ENCODE measurements around the gene CEACAM19. TPM values are rescaled to one million over a fixed set of nuclear protein-coding genes. Genes with fewer than 3 reads are reported as not detected.
"Not testable (repeated sequence)": the region's sequence is repeated elsewhere in the genome, so short reads cannot be mapped to it uniquely, and the experiment has no call there.

Gene CEACAM19
- total RNA-seq, 2 experiments from 2014 or later: not detected

DNA sequence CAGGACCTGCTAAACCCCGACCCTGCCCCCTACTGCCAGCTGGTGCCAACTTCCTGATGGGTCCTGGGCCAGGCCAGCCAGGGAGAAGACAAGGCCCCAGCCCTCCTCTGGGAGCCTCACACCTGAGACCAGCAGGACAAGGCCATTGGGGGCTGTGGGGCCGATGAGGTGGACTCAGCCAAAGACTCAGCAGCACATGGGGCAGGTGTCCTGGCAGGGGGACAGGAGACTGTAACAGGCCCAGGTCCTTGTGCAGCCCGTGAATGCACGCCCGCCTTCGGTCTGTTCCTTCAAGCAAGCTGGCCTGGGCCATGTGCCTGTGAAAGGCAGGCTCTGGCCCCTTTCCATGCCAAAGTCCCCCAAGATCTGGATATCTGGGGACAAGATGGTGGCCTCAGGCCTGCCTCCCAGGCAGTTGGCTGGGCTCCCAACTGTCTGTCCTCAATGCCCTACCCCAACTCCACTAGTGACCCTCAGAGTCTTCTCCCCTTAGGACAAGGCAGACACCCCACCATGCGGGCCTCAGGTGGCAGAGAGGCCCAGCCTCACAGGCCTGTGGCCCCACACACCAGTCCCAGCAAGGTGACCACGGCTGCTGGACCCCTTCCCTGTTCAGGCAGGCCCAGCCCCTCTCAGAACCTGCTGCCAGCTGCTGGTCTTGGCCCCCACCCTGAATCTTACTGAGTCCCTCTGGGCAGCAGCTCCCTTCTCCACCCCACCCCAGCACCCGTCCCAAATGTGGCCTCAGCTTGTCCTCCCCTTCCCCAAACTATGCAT, 12.3 kb downstream of the CEACAM19 start:
- H3K4me3 ChIP-seq (ENCODE audit: low read depth, low read length, poor library complexity, severe bottlenecking): no peak overlapping the region
- CTCF ChIA-PET (ENCODE audit: unreplicated experiment): no interaction called here
- H3K36me3 ChIP-seq (ENCODE audit: insufficient read depth, low read length): no peaks in the 10 kb centered on the region
- no peaks in the 10 kb centered on the region for H3K79me2 ChIP-seq (ENCODE audit: insufficient read depth, low read depth, low read length)
- intact Hi-C loops (cut with micrococcal nuclease; ENCODE audit: unreplicated experiment): no loop called here
- no peaks in the 10 kb centered on the region for H3K9me3 ChIP-seq (ENCODE audit: low read length)
- H4K20me1 ChIP-seq (ENCODE audit: insufficient read depth, low read length): no peaks in the 10 kb centered on the region
- no TSS peak for BruUV-seq (replicated peaks)
- H3K27ac ChIP-seq (ENCODE audit: low read depth, low read length, poor library complexity, severe bottlenecking): no peak overlapping the region
- H3K4me2 ChIP-seq (ENCODE audit: low read length): no peak overlapping the region
- POLR2A ChIA-PET: no interaction called here
- peaks cover 16% of the 10 kb centered on the region for H3K4me1 ChIP-seq (ENCODE audit: insufficient read depth, low read length, poor library complexity, severe bottlenecking)
- TF ChIP-seq, protein P1, sequence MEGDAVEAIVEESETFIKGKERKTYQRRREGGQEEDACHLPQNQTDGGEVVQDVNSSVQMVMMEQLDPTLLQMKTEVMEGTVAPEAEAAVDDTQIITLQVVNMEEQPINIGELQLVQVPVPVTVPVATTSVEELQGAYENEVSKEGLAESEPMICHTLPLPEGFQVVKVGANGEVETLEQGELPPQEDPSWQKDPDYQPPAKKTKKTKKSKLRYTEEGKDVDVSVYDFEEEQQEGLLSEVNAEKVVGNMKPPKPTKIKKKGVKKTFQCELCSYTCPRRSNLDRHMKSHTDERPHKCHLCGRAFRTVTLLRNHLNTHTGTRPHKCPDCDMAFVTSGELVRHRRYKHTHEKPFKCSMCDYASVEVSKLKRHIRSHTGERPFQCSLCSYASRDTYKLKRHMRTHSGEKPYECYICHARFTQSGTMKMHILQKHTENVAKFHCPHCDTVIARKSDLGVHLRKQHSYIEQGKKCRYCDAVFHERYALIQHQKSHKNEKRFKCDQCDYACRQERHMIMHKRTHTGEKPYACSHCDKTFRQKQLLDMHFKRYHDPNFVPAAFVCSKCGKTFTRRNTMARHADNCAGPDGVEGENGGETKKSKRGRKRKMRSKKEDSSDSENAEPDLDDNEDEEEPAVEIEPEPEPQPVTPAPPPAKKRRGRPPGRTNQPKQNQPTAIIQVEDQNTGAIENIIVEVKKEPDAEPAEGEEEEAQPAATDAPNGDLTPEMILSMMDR (conservative IDR thresholded peaks at IDR 0.05; ENCODE audit: low read length): no peak
- TF ChIP-seq EZH2phosphoT487 (IDR thresholded peaks at IDR 0.05; ENCODE audit: borderline replicate concordance, low read depth, low read length): no peak
- H2AFZ ChIP-seq (ENCODE audit: low read length): no peak overlapping the region
- H3K9me2 ChIP-seq (ENCODE audit: insufficient read depth, low read length): no peaks in the 10 kb centered on the region
- no peak for DNase-seq (ENCODE audit: low spot score)

- peaks cover 16% of the 10 kb centered on the region for H3K4me1 ChIP-seq (ENCODE audit: insufficient read depth, low read length, poor library complexity, severe bottlenecking)
- CTCF ChIA-PET (ENCODE audit: unreplicated experiment): not testable (repeated sequence)
These were observed 13.1 kb downstream of the CEACAM19 start for GRCh38 chr19:44684396-44684795.

DNA sequence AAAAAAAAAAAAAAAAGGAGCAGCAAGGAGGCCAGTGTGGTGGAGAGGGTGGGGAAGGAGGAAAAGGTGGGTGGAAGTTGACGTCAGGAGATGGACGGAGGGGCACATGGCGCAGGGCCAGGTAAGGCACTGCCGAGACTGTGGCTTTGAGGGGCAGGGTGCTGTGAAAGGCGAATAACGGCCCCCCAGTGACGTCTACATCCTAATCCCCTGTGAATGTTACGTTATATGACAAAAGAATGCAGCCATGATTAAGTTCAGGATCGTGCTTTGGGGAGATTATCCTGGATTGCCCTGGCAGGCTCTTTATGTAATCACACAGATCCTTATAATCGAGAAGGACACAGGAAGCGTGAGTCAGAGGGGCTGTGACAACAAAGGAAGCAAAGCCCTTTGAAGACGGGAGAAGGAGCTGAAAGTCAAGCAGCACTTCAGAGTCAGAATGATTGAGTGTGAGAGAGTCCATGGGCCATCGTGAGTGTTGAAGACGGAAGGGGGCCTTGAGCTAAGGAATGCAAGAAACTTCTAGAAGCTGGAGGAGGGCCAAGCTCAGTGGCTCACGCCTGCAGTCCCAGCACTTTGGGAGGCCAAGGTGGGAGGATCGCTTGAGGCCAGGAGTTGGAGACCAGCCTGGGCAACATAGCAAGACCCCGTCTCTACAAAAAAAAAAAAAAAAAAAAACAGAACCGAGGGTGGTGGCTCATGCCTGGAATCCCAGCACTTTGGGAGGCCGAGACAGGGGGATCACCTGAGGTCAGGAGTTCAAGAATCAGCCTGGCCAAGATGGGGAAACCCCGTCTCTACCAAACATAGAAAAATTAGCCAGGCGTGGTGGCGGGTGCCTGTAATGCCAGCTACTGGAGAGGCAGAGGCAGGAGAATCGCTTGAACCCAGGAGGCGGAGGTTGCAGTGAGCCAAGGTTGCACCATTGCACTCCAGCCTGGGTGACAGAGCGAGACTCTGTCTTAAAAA, 13.9 kb downstream of the CEACAM19 start:
- H2AFZ ChIP-seq (ENCODE audit: low read length): peak overlapping the region; percentile 48
- no peaks in the 10 kb centered on the region for H3K36me3 ChIP-seq (ENCODE audit: insufficient read depth, low read length)
- peaks cover 16% of the 10 kb centered on the region for H3K4me1 ChIP-seq (ENCODE audit: insufficient read depth, low read length, poor library complexity, severe bottlenecking)
- no peaks in the 10 kb centered on the region for H4K20me1 ChIP-seq (ENCODE audit: insufficient read depth, low read length)
- ChIA-PET CTCF (ENCODE audit: unreplicated experiment) (no interaction called here), POLR2A (no interaction called here)
- DNase-seq (ENCODE audit: low spot score): no peak
- H3K27ac ChIP-seq (ENCODE audit: low read depth, low read length, poor library complexity, severe bottlenecking): no peak overlapping the region
- H3K9me2 ChIP-seq (ENCODE audit: insufficient read depth, low read length): no peaks in the 10 kb centered on the region
- TF ChIP-seq, protein P1 (conservative IDR thresholded peaks at IDR 0.05; ENCODE audit: low read length): no peak
- no peak for TF ChIP-seq EZH2phosphoT487 (IDR thresholded peaks at IDR 0.05; ENCODE audit: borderline replicate concordance, low read depth, low read length)
- intact Hi-C loops (cut with micrococcal nuclease; ENCODE audit: unreplicated experiment): no loop called here
- peak overlapping the region; percentile 45 for H3K4me2 ChIP-seq (ENCODE audit: low read length)
- no TSS peak for BruUV-seq (replicated peaks)
- no peaks in the 10 kb centered on the region for H3K79me2 ChIP-seq (ENCODE audit: insufficient read depth, low read depth, low read length)
- H3K9me3 ChIP-seq (ENCODE audit: low read length): no peaks in the 10 kb centered on the region
- peak overlapping the region; percentile 6 for H3K4me3 ChIP-seq (ENCODE audit: low read depth, low read length, poor library complexity, severe bottlenecking)

More at GRCh38 chr19:44684396-44684795, 13.1 kb downstream of the CEACAM19 start:
- H4K20me1 ChIP-seq (ENCODE audit: insufficient read depth, low read length); intact Hi-C loops (cut with micrococcal nuclease; ENCODE audit: unreplicated experiment); H3K27ac ChIP-seq (ENCODE audit: low read depth, low read length, poor library complexity, severe bottlenecking); DNase-seq (ENCODE audit: low spot score); H3K4me2 ChIP-seq (ENCODE audit: low read length); H3K4me3 ChIP-seq (ENCODE audit: low read depth, low read length, poor library complexity, severe bottlenecking); H2AFZ ChIP-seq (ENCODE audit: low read length); H3K79me2 ChIP-seq (ENCODE audit: insufficient read depth, low read depth, low read length); H3K9me3 ChIP-seq (ENCODE audit: low read length); BruUV-seq (replicated peaks); H3K9me2 ChIP-seq (ENCODE audit: insufficient read depth, low read length); POLR2A ChIA-PET; H3K36me3 ChIP-seq (ENCODE audit: insufficient read depth, low read length): not testable (repeated sequence)
